ENCODE data around the gene RCCD1. TPM values are rescaled to one million over a fixed set of nuclear protein-coding genes. Genes with fewer than 3 reads are reported as not detected.
A peak's percentile ranks its signal among the peaks of the same experiment; 100 is the strongest.
"Not testable (repeated sequence)": the region's sequence is repeated elsewhere in the genome, so short reads cannot be mapped to it uniquely, and the experiment has no call there.

The RCCD1 gene
- total RNA-seq, 1 donor from 2014 or later = 8.3 TPM

DNA sequence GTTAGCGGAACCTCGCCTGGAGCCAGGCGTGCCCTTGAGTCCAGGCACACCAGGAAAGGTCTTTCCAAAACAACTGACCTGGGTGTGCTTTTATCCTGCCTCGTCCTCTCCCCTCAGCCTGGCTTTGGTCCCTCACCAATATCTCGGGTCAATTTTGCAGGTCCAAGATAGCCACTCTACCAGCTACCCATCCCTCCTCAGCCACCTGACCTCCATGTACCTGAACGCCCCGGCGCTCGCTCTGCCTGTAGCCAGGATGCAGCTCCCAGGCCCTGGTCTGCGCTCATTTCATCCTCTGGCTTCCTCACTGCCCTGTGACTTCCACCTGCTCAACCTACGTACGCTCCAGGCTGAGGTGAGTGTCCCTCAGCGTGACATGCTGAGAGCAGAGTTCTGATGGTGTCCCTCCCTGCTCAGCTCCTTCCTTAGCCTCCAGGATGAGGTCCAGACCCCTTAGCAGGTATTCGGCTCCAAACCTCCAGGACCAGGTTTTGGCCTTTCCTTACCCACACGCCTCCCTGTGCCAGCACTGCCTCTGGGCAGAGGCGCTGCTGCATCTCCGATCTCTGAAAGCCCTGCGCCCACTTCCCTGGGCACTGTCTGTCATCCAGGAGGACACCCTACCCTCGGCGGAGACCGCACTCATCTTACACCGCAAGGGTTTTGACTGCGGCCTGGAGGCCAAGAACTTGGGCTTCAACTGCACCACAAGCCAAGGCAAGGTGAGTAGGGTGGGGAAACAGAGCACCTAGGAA is 36.5 kb upstream of the RCCD1 start:
- DNase-seq (ENCODE audit: low spot score) = no peak

DNA sequence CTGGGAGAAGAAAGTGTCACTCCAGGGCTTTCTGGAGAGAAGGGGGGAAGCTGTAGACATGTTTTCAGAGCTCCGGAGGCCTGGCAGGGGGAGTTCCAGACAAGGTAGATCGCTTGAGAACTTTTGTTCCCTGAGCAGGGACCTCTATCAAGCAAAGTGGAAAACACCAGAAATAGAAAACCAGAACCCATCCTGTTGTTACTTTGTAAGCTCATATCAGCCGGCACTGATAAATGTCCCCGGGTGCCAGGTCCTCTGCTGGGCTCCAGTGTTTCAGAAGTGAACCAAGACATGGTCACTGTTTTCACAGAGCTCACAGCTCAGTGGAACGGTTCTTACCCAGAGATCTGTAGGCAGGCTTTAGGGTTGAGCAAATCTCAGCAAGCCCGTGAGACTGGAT is 35.8 kb upstream of the RCCD1 start:
- no peak for DNase-seq (ENCODE audit: low spot score)

GRCh38 chr15:90921887-90922286 is 32.8 kb upstream of the RCCD1 start:
- DNase-seq (ENCODE audit: low spot score) = no peak

DNA sequence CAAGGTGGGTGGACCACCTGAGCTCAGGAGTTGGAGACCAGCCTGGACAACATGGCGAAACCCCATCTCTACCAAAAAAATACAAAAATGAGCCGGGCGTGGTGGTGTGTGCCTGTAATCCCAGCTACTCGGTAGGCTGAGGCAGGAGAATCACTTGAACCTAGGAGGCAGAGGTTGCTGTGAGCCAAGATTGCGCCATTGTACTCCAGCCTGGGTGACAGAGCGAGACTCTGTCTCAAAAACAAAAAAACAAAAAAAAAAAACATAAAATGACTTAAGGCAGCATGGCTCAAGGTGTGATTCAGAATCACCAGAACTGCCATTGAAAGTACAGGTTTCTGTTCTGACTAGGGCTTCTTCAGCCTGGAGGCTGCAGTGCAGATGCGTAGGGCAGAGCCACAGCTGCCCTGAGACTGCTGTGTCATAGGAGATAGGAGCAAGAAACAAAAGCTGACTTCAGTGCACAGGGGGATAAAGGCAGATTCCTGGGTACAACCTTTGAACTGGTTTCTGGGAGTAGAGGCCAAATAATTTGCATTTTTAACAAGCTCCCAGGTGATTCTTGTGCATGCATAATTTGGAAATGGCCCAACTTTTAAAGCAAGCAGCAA is 31.9 kb upstream of the RCCD1 start:
- not testable (repeated sequence) for DNase-seq (ENCODE audit: low spot score)

DNA sequence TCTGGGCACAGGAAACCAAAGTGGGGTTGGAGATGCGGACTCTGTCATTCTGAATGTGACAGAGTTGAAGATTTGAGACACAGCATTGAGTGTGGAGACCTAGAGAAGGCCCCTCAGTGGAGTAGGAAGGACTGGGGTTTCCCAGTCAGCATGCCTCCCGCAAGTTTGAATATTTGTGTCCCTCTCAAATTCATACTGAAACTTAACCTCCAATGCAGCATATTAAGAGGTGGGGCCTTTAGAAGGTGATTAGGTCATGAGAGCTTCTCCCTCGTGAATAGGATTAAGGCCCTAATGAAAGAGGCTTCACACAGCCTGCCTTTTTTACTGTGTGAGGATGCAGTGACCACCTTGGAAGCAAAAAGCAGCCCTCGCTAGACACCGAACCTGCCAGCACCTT is 30.3 kb upstream of the RCCD1 start:
- DNase-seq (ENCODE audit: low spot score) = no peak

GRCh38 chr15:90926766-90927165 is 27.9 kb upstream of the RCCD1 start:
- DNase-seq (ENCODE audit: low spot score) = not testable (repeated sequence)

GRCh38 chr15:90928106-90928505 is 26.6 kb upstream of the RCCD1 start:
- DNase-seq (ENCODE audit: low spot score) = not testable (repeated sequence)

- no peak for DNase-seq (ENCODE audit: low spot score)
These were observed 25.3 kb upstream of the RCCD1 start for GRCh38 chr15:90929246-90930019.

DNA sequence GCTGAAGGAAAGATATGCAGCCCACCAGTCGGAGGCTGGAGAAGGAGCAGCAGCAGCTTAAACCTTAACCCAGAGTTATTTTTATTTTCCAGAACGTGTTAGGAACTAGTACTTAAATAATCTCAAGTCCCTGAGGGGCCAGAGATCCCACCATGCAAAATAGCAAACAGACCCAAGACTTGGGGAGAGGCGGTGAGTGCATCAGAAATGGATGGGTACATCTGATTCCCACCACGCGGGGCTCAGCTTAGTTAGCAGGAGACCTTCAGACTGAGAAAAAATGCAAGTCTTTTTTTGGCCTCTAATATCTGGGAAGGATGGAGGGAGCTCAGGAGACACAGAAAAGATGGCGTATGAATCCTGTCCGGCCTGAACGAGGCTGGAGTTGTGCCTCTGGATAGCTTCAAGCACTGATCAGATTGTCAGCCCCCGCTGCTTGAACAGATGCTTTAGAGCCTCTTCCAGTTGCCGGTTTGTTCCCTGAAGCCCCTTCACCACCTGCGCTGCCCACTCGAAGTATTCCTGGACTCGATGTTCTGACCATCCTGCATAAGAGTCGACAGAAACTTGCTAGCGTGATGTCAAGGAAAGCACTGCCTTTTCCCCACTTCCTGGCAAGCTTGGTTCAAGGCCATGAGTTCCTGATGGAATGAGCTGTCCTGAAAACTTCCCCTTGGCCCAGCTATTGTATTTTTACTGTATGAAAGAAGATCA is 23.7 kb upstream of the RCCD1 start:
- no peak for DNase-seq (ENCODE audit: low spot score)

- no peak for DNase-seq (ENCODE audit: low spot score)
These were observed 23.2 kb upstream of the RCCD1 start for GRCh38 chr15:90931575-90931827.

DNA sequence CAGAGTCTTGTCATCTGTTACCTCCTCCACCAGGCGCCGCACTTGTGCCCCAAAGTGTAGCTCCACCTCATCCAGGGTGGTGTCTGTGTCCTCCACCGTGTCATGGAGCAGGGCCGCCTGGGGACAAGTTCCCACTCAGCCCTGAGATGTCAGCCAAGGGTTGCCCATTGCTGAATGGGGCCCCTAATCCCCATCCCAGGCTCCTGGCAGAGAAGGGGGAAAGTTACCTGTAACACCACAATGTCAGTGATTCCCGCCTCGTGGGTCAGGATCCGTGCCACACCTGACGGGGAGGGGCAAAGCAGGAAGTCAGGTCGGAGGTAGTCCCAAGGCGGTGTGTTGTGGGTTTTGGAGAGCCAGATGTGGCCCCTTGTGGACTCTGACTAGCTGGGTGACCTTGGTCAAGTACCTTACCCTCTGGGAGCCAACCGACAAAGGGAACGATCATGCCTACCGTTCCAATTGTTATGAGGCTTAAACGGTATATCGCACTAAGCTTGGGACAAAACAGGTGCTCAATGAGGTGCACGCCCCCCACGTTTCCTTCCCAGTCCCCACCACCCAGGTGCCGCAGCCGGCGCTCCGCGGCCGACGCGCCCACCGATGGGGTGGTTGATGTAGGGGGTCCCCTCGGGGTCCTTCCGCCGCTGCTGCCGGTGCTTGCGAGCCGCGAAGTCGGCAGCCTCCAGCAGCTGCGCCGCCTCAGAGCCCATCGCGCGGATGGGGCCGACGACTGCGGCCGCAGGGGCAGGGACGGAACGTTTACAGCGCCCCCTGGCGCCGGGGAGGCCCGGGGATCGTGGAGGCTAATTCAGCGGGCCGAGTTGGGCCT is 22.6 kb upstream of the RCCD1 start, which contains the start of gene HDDC3:
Gene HDDC3 (minus strand): TSS at position 722 of the 832 bp plus-strand sequence. CDS start 9 bp downstream, at position 713.
- peak; percentile 98 for DNase-seq (ENCODE audit: low spot score)

- no peak for DNase-seq (ENCODE audit: low spot score)
These were observed 22.1 kb upstream of the RCCD1 start for GRCh38 chr15:90932660-90932991.

GRCh38 chr15:90933301-90933700 is 21.4 kb upstream of the RCCD1 start:
- no peak for DNase-seq (ENCODE audit: low spot score)

DNA sequence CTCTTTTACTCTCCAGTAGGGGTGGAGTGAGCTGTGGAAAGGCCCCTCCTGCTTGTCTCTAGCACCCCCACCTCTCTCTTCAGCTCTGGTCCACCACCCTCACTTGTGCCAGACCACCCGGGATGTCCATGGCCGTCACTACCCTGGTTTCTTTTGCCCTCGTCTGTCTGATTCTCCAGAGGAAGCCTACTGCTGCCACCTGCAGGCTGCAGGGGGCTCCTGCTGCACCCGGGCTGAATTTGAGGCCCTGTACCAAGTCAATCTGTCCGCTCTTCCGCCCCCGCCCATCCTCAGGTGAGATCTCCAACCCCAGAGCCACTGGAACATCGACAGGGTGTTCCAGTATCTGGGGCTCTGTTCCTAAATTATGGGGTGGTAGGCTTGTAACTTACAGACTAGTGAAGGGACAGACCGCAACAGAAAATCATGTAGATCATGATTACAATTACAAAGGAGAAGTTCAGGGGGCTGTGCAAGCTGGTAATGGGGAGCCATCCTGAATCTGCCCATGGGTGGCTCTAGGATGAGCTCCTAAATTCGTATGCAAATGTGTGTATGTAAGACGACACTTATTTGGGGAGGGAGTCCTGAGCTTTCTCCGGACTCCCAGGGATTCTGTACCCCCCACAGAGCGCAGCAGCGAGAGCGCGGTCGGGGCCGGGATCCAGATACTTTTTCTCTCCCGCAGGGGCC is 20.3 kb upstream of the RCCD1 start:
- DNase-seq (ENCODE audit: low spot score) = no peak

- peak; percentile 96 for DNase-seq (ENCODE audit: low spot score)
These were observed 19.5 kb upstream of the RCCD1 start, which contains the start of gene UNC45A for GRCh38 chr15:90934949-90935751. Gene UNC45A, plus strand, starts transcription at chr15:90935285. Its CDS starts 40 bp downstream, at chr15:90935325.

DNA sequence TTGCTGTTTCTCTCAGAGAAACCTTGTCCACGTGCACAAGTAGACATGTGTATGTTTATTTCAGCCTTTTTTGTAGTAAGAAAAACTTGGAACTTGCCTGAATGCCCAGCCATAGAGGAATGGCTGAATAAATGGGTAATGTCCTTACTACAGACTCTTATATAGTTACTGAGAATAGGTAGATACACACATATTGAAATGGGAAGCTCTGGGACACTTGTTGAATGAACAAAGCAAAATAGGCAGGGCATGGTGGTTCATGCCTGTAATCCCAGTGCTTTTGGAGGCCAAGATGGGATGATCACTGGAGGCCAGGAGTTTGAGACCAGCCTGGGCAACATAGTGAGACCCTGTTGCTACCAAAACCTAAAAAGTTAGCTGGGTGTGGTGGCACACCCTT is 17.9 kb upstream of the RCCD1 start:
- no peak for DNase-seq (ENCODE audit: low spot score)

- no peak for DNase-seq (ENCODE audit: low spot score)
These were observed 16.4 kb upstream of the RCCD1 start for GRCh38 chr15:90938261-90938660.

GRCh38 chr15:90939756-90940155 is 14.9 kb upstream of the RCCD1 start:
- DNase-seq (ENCODE audit: low spot score) = no peak

- no peak for DNase-seq (ENCODE audit: low spot score)
These were observed 13.6 kb upstream of the RCCD1 start for GRCh38 chr15:90941038-90941437.
